ENCODE measurements around the gene IFNA16.
"Not testable (repeated sequence)": the region's sequence is repeated elsewhere in the genome, so short reads cannot be mapped to it uniquely, and the experiment has no call there.

The IFNA16 gene

DNA sequence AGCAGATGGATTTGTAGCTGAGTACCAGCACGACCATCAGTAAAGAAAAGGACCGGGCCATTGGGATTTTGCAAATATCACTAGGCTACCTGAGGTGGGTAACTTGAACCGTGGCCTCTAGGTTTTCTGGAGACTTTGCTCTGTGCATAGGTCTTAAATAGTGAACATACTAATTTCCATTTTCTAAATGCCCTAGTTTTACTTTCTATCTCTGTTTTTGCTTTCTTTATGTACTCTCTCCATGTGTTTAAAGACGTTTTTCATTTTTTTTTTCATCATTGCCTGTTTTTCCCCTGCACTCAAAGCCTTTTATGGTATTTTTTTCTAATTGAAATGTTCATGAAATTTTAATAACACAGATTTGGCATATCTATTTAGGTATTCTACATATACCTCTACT, 15.0 kb downstream of the IFNA16 start, which contains the start of gene IFNA7:
TSS of gene IFNA7 (minus strand) at position 101 of the 400 bp plus-strand sequence. CDS start at position 61, 40 bp downstream.
- not testable (repeated sequence) for DNase-seq (ENCODE audit: low read depth in 2 of 2, low spot score in 1 of 2)

DNA sequence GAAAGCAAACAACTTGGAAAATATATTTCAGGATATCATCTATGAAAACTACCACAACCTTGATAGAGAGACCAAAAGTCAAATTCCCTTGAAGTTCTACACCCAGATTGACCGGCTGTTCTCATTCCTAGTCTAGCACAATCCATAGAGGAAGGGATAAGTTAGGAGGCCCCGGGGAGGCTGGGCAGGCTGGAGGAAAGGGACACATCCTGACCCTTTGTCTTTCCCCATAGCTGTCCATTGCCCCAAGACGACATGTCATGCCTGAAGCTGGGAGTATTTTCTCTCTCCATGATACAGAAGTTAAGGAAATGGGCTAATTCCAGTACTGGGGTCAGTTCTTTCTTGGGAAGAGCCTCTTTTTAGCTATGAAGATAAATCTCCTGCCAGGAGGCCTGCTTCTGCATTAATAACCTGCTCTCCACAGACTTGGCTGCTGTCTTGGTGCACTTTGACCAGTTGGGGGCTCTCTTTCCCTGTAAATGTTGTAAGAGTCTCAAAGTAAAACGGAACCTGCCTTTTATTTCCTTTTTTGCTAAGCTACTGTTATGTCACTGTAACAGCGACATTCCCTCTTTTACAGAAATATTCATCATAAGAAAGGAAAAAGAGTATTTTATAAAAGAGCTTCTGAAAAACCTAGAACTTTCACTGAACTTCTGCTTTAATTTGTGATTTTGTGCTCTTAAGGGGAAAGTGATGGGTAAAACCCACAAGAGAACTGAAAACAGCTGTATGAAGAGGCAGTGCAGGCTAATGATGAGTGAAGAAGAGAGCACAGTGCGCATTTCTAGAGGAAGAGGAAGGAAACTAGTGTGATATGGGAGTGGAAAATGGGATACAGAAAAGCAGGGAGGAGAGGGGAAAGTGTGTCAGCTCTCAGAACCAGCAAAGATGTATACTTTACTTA, 22.0 kb downstream of the IFNA16 start:
- not testable (repeated sequence) for DNase-seq (ENCODE audit: low read depth in 2 of 2, low spot score in 1 of 2)

DNA sequence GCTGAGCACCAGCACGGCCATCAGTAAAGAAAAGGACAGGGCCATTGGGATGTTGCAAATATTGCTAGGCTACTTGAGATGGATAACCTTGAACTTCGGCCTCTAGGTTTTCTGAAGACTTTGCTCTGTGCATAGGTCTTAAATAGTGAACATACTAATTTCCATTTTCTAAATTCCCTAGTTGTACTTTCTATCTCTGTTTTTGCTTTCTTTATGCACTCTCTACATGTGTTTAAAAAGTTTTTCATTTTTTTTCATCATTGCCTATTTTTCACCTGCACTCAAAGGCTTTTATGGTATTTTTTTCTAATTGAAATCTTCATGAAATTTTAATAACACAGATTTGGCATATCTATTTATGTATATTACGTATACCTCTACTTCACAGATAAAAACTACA, 29.6 kb downstream of the IFNA16 start, which contains the start of gene IFNA4:
TSS of gene IFNA4 (minus strand) at position 101 of the 400 bp plus-strand sequence. CDS start at position 45, 56 bp downstream.
- not testable (repeated sequence) for DNase-seq (ENCODE audit: low read depth in 2 of 2, low spot score in 1 of 2)

DNA sequence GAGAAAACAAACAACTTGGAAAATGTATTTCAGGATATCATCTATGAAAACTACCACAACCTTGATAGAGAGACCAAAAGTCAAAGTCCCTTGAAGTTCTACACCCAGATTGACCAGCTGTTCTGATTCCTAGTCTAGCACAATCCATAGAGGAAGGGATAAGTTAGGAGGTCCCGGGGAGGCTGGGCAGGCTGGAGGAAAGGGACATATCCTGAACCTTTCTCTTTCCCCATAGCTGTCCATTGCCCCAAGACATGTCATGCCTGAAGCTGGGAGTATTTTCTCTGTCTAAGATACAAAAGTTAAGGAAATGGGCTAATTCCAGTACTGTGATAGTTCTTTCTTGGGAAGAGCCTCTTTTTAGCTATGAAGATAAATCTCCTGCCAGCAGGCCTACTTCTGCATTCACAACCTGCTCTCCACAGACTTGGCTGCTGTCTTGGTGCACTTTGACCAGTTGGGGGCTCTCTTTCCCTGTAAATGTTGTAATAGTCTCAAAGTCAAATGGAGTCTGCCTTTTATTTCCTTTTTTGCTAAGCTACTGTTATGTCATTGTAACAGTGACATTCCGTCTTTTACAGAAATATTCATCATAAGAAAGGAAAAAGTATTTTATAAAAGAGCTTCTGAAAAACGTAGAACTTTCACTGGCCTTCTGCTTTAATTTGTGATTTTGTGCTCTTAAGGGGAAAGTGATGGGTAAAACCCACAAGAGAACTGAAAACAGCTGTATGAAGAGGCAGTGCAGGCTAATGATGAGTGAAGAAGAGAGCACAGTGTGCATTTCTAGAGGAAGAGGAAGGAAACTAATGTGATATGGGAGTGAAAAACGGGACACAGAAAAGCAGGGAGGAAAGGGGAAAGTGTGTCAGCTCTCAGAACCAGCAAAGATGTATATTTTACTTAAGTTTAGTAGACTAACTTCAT, 34.0 kb downstream of the IFNA16 start:
- not testable (repeated sequence) for DNase-seq (ENCODE audit: low read depth in 2 of 2, low spot score in 1 of 2)

- no peak for DNase-seq (ENCODE audit: low read depth in 2 of 2, low spot score in 1 of 2)
These were observed 42.4 kb downstream of the IFNA16 start for GRCh38 chr9:21174671-21175070.

DNA sequence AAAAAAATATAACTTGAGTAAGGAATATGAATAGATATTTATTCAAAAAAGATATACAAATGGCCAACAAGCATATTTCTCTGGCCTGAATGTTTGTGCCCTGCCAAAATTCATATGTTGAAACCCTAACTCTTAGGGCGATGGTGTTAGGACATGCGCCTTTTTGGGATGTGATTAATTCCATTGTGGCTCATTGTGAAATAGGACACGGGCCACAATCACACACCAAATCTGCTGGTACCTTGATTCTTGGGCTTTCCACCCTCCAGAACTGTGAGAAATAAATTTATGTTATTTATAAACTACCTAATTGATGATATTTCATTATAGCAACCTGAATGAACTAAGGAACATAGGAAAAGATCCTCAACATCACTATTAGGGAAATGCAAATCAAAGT, 45.0 kb downstream of the IFNA16 start:
- no peak for DNase-seq (ENCODE audit: low read depth in 2 of 2, low spot score in 1 of 2)

DNA sequence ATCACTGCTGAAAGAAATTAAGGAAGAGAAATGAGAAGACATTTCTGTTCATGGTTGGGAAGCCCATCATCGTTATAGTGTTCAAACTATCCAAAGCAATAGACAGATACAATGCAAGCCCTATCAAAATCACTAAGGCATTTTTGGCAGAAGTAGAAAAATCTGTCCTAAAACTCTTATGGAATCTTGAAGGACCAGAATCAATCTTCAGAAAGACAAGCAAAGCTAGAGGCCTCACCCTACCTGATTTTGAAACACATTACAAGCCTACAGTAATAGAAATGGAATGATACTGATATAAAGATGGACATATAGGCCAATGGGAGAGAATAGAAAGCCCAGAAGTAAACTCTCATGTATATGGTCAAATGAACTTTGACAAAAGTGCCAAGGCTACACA, 45.8 kb downstream of the IFNA16 start:
- no peak for DNase-seq (ENCODE audit: low read depth in 2 of 2, low spot score in 1 of 2)

- DNase-seq (ENCODE audit: low read depth in 2 of 2, low spot score in 1 of 2) = not testable (repeated sequence)
These were observed 50.6 kb downstream of the IFNA16 start, which contains the start of gene IFNA21 for GRCh38 chr9:21166560-21166959. IFNA21 (minus strand) TSS chr9:21166660; CDS start chr9:21166612, 48 bp downstream.
